Fibroblast of villous mesenchyme (primary cell): Measurements from ENCODE around the gene ZNF585A. TPM values are rescaled to one million over a fixed set of nuclear protein-coding genes. Genes with fewer than 3 reads are reported as not detected.
"Not testable (repeated sequence)": the region's sequence is repeated elsewhere in the genome, so short reads cannot be mapped to it uniquely, and the experiment has no call there.

Experiments
- DNase-seq: peaks from one replicate; pipeline ENCODE4 v3.0.0-alpha.2; 2010; ENCODE audit warnings: low read depth
- H3K4me3 ChIP-seq: 2 replicates; pipeline ENCODE4 v1.5.1; 2011; ENCODE audit warnings: low read depth, mild to moderate bottlenecking, low read length
- total RNA-seq: library from RNA; depleted of rRNA; stranded (reverse); fragments of >200 nt; gene quantifications from 2 replicates; pipeline ENCODE4 v1.2.3, GENCODE V29; 2012
- TF ChIP-seq, protein P1 (sequence below): IDR thresholded peaks from 2 replicates; pipeline ENCODE4 v1.5.1; 2012; ENCODE audit warnings: low read depth, mild to moderate bottlenecking, low read length; ENCODE audit not compliant: insufficient read depth

The ZNF585A gene
- total RNA-seq, 1 donor, result 7.8 TPM

DNA sequence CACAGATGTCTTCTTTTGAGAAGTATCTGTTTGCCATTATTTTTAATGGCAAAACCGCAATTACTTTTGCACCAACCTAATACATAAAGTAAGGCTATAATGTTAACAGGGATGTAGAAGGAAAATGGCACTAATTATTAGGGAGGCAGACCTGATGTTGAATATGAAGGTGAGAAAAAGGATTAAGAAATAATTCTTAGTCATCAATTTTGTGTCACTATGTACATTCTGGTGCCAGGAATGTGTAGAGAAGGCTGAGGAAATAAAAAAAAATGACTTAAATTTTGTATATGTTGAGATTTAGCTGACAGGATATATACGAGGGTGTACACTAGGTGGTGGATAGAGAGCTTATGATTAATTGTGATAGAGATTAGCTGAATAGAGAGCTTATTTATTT is 25.3 kb upstream of the ZNF585A start:
- no peak overlapping the region for H3K4me3 ChIP-seq
- DNase-seq, result no peak
- TF ChIP-seq, protein P1, sequence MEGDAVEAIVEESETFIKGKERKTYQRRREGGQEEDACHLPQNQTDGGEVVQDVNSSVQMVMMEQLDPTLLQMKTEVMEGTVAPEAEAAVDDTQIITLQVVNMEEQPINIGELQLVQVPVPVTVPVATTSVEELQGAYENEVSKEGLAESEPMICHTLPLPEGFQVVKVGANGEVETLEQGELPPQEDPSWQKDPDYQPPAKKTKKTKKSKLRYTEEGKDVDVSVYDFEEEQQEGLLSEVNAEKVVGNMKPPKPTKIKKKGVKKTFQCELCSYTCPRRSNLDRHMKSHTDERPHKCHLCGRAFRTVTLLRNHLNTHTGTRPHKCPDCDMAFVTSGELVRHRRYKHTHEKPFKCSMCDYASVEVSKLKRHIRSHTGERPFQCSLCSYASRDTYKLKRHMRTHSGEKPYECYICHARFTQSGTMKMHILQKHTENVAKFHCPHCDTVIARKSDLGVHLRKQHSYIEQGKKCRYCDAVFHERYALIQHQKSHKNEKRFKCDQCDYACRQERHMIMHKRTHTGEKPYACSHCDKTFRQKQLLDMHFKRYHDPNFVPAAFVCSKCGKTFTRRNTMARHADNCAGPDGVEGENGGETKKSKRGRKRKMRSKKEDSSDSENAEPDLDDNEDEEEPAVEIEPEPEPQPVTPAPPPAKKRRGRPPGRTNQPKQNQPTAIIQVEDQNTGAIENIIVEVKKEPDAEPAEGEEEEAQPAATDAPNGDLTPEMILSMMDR, result no peak

DNA sequence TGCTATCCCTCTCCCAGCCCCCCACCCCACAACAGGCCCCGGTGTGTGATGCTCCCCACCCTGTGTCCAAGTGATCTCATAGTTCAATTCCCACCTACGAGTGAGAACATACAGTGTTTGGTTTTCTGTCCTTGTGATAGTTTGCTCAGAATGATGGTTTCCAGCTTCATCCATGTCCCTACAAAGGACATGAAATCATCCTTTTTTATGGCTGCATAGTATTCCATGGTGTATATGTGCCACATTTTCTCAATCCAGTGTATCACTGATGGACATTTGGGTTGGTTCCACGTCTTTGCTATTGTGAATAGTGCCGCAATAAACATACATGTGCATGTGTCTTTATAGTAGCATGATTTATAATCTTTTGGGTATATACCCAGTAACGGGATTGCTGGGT is 24.6 kb upstream of the ZNF585A start:
- not testable (repeated sequence) for H3K4me3 ChIP-seq, DNase-seq

DNA sequence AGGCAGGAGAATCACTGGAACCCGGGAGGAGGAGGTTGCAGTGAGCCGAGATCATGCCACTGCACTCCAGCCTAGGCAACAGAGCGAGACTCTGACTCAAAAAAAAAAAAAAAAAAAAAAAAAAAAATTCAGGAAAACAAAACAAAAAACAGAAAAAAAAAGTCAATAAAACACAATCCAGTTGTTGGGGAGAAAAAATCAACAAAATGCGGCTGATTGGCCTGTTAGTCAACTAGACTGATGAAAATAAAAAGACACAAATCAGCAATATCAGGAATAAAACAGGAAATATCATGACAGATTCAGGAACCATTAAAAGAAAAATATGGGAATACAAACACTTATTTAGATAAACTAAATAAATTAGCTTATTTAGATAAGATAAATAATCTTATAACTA is 22.8 kb upstream of the ZNF585A start:
- not testable (repeated sequence) for DNase-seq, H3K4me3 ChIP-seq

DNA sequence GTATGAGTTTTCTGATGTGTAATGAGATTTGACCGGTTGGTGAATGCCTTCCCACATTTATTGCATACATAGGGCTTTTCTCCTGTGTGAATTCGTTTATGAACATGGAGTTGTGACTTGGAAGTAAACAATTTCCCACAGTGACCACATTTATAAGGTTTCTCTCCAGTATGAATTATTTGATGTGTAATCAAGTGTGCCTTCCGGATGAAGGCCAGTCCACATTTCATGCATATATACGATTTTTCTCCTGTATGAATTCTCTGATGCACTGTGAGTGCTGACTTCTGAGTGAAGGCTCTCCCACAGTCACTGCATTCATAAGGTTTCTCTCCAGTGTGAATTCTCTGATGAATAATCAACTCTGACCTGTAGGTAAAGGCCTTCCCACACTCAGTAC is 13.6 kb upstream of the ZNF585A start:
- H3K4me3 ChIP-seq, DNase-seq: not testable (repeated sequence)

DNA sequence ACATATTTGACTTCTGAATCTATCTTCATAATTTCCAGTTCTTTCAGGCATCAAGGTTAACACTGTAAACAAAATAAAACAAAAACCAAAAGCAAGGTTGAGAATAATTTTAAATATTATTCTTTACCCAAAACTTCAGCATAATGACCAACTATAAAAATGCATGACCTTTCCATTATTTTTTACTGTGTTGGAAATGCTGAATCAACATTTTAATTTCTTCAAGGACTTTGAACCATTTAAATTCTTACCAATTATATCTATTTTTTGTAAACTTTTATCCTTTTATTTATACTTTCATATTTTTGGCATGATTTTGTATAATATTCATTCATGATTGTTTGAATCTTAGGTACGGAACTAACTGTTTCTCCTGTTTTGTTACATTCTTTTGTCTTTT is 6.9 kb downstream of the ZNF585A start:
- TF ChIP-seq, protein P1, result no peak
- no peak for DNase-seq
- no peak overlapping the region for H3K4me3 ChIP-seq

DNA sequence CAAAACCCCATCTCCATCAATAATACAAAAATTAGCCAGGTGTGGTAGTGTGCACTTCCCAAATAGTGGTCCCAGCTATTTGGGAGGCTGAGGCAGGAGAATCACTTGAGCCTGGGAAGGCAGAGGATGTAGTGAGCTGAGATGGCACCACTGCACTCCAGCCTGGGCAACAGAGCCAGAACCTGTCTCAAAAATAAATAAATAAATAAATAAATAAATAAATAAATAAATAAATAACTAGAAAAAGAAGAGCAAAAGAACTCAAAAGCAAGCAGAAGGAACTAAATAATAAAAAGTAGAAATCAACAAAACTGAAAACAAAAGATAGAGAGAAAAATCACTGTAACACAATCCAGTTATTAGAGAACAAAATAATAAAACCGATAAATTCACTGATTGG is 12.3 kb downstream of the ZNF585A start:
- DNase-seq, result no peak
- TF ChIP-seq, protein P1, result no peak
- no peak overlapping the region for H3K4me3 ChIP-seq

DNA sequence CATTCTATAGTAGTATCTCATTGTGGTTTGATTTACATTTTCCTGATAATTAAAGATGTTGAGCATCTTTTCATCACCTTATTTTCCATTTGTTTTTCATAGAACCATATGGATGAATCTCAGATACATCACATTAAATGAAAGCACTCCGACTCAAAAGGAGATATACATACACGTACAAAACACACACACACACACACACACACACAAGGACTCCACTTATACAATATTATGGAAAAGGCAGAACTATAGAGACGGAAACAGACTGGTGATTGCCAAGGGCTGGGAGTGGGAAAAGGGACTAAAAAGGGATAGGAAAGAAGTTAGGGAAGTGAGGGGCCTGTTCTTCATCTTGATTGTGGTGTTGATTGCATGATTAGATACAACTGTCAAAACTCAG is 24.3 kb downstream of the ZNF585A start:
- DNase-seq, result no peak
- no peak overlapping the region for H3K4me3 ChIP-seq
- TF ChIP-seq, protein P1, result no peak

DNA sequence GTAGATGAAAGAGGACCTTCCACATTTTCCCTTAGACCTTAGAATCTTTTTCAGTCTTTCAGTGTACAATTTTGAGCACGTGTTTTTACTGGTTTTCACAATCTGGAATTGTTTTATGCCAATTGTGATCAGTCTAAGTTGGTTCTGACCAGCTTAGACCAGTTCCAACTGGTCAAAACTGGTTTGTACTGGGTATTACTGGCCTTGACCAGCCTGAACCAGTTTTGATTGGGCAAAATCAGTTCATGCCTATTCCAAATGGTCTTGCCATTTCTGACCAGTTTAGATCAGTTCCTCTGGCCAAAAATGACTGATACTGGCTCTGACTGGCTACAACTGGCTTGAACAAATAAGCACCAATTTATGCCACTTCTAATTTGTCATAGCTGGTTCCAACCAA is 36.4 kb downstream of the ZNF585A start:
- TF ChIP-seq, protein P1, result no peak

DNA sequence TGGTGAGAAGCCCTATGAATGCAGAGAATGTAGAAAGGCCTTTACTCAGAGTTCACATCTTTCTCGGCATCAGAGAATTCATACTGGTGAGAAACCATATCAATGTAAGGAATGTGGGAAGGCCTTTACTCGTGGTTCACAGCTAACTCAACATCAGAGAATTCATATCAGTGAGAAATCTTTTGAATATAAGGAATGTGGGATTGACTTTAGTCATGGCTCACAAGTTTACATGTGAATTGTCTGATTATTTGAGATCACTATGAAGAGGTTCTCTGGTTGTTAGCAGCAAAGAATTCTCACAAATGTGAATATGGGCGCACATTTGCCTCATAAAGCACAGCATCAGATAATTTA is 43.7 kb downstream of the ZNF585A start:
- TF ChIP-seq, protein P1, result no peak
- H3K4me3 ChIP-seq, result no peak overlapping the region
- no peak for DNase-seq

More for the DNA sequence above, 36.4 kb downstream of the ZNF585A start:
- DNase-seq, result no peak
- no peak overlapping the region for H3K4me3 ChIP-seq
